Retinal pigment epithelial cell (primary cell): ENCODE measurements around the gene WNT4.
A peak's percentile ranks its signal among the peaks of the same experiment; 100 is the strongest.

ENCODE experiments used
- DNase-seq: peaks from one replicate; pipeline ENCODE4 v3.0.0-alpha.2; 2010; ENCODE audit warnings: low read depth
- H3K4me3 ChIP-seq: 2 replicates; pipeline ENCODE4 v1.5.1; 2011; ENCODE audit warnings: mild to moderate bottlenecking, low read length, control low read depth, moderate library complexity
- TF ChIP-seq, protein P1 (sequence below): conservative IDR thresholded peaks from 2 replicates; pipeline ENCODE4 v1.5.1; 2011; ENCODE audit warnings: low read depth, low read length, control low read depth, inconsistent platforms

The WNT4 gene

DNA sequence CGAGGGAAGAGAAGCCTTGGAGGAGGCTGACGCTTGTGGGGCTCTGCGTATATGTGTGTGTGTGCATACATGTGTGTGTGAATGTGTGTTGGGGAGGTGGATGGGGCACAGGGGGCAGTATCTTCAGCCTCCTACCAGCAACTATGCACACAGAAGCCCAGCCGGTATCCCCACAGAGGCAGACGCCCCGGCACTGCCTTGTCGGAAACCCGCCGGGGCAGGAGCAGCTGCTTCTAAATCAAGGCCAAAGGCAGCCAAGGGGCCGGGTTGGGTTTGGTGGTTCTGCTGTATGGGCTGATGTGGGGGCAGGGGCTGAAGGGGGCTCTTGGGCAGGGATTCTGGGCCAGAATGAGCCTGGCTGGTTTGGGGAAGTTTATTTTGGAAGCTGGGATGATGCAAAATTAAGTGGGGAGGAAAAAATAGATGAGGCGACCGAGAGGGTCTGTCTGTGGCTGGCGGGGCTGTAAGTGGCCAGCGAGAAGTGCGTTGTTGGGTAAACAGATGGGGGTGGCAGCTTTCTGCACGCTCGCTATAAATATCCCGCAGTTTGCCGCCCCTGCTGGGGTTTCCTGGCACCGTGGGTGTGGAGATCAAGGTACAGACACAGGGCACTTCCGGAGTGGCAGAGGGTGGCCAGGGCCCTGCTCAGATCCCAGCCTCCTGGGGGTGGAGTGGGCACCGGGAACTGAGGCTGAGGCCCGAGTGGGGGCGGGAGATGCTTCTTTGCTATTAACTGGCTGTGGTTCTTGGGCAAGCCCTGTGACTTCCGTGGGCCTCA, 11.0 kb upstream of the WNT4 start:
- no peak overlapping the region for H3K4me3 ChIP-seq
- TF ChIP-seq, protein P1, sequence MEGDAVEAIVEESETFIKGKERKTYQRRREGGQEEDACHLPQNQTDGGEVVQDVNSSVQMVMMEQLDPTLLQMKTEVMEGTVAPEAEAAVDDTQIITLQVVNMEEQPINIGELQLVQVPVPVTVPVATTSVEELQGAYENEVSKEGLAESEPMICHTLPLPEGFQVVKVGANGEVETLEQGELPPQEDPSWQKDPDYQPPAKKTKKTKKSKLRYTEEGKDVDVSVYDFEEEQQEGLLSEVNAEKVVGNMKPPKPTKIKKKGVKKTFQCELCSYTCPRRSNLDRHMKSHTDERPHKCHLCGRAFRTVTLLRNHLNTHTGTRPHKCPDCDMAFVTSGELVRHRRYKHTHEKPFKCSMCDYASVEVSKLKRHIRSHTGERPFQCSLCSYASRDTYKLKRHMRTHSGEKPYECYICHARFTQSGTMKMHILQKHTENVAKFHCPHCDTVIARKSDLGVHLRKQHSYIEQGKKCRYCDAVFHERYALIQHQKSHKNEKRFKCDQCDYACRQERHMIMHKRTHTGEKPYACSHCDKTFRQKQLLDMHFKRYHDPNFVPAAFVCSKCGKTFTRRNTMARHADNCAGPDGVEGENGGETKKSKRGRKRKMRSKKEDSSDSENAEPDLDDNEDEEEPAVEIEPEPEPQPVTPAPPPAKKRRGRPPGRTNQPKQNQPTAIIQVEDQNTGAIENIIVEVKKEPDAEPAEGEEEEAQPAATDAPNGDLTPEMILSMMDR, result no peak
- DNase-seq, result no peak

DNA sequence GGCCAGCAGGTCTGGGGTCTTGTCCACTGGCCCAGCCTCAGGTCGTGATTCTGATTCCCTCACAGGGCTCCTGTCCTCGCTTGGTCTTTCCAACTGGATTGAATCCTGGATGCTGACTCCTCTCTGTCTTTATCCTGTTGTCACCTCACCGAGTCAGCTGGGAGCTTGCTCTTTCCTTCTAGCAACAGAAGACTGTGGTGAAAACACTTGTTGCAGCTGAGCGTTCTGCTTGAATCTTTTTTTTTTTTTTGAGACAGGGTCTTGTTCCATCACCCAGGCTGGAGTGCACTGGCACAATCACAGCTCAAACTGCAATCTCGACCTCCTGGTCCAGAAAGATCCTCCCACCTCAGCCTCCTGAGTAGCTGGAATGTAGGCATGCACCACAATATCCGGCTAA, 8.0 kb upstream of the WNT4 start:
- DNase-seq, result no peak
- H3K4me3 ChIP-seq, result no peak overlapping the region
- TF ChIP-seq, protein P1, result no peak

DNA sequence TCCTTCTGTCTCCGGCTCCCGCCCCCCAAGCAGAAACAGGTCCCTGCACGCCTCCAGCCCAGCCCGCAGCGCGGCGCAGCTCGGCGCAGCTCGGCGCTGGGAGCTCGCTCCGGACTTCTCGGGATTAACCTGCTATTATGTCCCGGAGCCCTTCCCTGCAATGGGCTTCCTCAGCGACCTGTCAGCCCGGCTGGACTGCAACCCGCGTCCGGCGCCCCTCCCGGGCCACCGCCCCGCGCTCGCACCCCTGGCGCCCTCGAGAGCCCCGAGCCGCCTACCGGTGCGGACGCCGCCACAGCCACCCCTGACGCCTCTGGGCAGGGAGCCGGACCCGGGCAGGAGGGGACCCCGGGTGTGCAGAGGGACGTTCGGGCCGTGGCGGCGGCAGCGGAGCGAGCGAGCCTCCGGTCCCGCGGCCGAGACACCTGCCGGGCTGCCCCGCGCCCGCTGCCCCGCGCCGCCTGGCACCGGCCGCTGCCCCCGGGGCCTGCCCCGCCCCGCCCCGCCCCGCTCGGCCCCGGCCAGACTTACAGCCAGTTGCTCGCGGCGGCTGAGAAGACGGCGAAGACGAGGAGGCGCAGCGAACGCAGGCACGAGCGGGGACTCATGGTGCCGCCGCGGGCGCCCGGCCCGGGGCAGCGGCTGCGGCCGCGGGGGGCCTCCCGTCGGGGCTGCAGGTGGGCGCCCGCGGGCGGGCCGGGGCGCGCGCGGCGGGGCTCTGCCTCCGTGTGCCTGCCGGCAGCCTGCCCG, 407 bp downstream of the WNT4 start:
- TF ChIP-seq, protein P1, result peak; percentile 1
- no peak for DNase-seq
- peak overlapping the region; percentile 41 for H3K4me3 ChIP-seq

GRCh38 chr1:22141554-22142314, 1.2 kb downstream of the WNT4 start:
- H3K4me3 ChIP-seq, result peak overlapping the region; percentile 41
- no peak for DNase-seq
- TF ChIP-seq, protein P1, result no peak

GRCh38 chr1:22140694-22141093, 2.2 kb downstream of the WNT4 start:
- no peak overlapping the region for H3K4me3 ChIP-seq
- TF ChIP-seq, protein P1, result no peak
- DNase-seq, result no peak

DNA sequence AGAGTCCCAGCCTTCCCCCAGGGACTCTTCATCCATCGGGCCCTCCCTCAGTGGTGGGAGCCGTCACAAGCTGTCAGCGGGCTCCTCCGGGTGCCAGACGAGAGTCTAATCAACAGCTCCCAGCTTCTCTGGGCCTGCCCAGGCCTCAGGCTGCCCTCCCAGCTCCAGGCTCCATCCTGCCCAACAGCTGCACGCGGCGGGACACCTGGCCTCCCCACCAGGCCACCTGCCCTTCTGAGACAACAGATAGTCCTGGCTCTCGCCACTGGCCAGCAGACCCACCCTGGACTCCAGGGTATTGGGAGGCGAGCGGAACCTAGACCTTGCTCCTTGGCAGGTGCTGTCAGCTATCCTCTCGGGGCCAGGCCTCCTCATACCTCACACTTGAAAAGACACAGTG, 3.1 kb downstream of the WNT4 start:
- TF ChIP-seq, protein P1, result no peak
- H3K4me3 ChIP-seq, result no peak overlapping the region
- DNase-seq, result no peak
